ENCODE measurements around the gene HVCN1. TPM values are rescaled to one million over a fixed set of nuclear protein-coding genes. Genes with fewer than 3 reads are reported as not detected.

HVCN1 gene
- total and polyA plus RNA-seq, 2 of the 13 experiments (the other 11 are each of a cell fraction or from before 2014, with no cell fraction given): 0.49 to 1.3 TPM

DNA sequence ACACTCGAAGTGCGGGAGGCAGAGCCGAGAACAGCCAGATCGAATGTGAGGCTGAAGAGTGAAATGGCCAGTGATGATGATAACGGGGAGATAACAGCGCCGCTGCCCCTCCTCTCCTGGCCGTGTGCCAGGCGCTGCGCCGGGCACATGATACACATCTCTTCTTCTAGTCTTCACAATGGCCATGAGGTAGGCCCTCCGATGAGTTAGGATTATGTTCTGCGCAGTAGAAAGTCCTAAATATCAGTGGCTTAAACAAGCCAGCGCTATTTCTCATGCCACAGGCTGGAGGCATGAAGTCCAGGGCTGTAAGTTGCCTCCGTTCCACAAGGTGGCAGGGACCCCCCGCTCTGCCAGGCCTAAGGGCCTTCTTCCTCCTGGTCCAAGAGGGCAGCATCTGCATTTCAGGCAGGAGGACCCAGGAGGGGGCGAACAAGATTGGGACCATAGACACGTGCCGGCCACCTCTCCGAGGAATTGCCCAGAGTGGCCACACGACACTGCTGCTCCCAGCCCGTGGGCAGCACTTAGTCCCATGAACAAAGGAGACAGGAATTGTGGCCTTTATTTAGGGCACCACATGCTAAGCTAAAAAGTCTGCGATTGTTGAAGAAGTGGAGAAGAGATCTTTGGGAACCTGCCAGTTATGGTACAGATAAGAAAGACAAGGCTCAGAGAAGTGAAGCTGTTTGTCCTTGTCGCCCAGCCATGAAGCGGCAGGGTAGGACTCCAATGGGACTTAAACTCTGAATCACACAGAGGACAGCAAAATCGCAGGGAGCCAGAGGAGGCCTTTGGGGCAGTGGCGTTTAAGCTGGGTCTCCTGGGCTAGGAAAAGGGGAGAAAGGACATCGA lies 10.9 kb upstream of the HVCN1 start (continued):
- peak; percentile 35; the same call in 1 of the 2 replicates for TF ChIP-seq KDM2A (CRISPR knock-in tag; IDR thresholded peaks at IDR 0.05; ENCODE audit: borderline replicate concordance, low read depth)
- no peak for TF ChIP-seq ZNF879 (CRISPR knock-in tag; IDR thresholded peaks at IDR 0.05)
- TF ChIP-seq ZNF264 (CRISPR knock-in tag; IDR thresholded peaks at IDR 0.05): no peak
- TF ChIP-seq SMC3 (IDR thresholded peaks at IDR 0.05; ENCODE audit: low read length): peak; percentile 34; the same call in 1 of the 2 replicates
- TF ChIP-seq ZNF569 (CRISPR knock-in tag; IDR thresholded peaks at IDR 0.05; ENCODE audit: borderline replicate concordance): no peak
- no peak for TF ChIP-seq TAF1 (CRISPR knock-in tag; IDR thresholded peaks at IDR 0.05)
- TF ChIP-seq SNAPC2 (CRISPR knock-in tag; IDR thresholded peaks at IDR 0.05): no peak
- TF ChIP-seq, protein P1, sequence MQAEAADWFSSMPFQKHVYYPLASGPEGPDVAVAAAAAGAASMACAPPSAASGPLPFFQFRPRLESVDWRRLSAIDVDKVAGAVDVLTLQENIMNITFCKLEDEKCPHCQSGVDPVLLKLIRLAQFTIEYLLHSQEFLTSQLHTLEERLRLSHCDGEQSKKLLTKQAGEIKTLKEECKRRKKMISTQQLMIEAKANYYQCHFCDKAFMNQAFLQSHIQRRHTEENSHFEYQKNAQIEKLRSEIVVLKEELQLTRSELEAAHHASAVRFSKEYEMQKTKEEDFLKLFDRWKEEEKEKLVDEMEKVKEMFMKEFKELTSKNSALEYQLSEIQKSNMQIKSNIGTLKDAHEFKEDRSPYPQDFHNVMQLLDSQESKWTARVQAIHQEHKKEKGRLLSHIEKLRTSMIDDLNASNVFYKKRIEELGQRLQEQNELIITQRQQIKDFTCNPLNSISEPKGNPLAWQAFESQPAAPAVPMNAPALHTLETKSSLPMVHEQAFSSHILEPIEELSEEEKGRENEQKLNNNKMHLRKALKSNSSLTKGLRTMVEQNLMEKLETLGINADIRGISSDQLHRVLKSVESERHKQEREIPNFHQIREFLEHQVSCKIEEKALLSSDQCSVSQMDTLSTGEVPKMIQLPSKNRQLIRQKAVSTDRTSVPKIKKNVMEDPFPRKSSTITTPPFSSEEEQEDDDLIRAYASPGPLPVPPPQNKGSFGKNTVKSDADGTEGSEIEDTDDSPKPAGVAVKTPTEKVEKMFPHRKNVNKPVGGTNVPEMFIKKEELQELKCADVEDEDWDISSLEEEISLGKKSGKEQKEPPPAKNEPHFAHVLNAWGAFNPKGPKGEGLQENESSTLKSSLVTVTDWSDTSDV (CRISPR knock-in tag; IDR thresholded peaks at IDR 0.05): no peak
- TF ChIP-seq SRY (CRISPR knock-in tag; IDR thresholded peaks at IDR 0.05): no peak
- TF ChIP-seq, protein P2, sequence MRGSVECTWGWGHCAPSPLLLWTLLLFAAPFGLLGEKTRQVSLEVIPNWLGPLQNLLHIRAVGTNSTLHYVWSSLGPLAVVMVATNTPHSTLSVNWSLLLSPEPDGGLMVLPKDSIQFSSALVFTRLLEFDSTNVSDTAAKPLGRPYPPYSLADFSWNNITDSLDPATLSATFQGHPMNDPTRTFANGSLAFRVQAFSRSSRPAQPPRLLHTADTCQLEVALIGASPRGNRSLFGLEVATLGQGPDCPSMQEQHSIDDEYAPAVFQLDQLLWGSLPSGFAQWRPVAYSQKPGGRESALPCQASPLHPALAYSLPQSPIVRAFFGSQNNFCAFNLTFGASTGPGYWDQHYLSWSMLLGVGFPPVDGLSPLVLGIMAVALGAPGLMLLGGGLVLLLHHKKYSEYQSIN (CRISPR knock-in tag; IDR thresholded peaks at IDR 0.05; ENCODE audit: borderline replicate concordance): no peak
- TF ChIP-seq NPAS2 (CRISPR knock-in tag; IDR thresholded peaks at IDR 0.05; ENCODE audit: borderline replicate concordance): no peak
- TF ChIP-seq ZFYVE20 (CRISPR knock-in tag; IDR thresholded peaks at IDR 0.05; ENCODE audit: borderline replicate concordance, low read depth): no peak
- 0 out of 2 replicates have a peak, but pooled peaks have one; percentile 46 for TF ChIP-seq FOXC1 (CRISPR knock-in tag; IDR thresholded peaks at IDR 0.05; ENCODE audit: borderline replicate concordance)
- TF ChIP-seq, protein P3, sequence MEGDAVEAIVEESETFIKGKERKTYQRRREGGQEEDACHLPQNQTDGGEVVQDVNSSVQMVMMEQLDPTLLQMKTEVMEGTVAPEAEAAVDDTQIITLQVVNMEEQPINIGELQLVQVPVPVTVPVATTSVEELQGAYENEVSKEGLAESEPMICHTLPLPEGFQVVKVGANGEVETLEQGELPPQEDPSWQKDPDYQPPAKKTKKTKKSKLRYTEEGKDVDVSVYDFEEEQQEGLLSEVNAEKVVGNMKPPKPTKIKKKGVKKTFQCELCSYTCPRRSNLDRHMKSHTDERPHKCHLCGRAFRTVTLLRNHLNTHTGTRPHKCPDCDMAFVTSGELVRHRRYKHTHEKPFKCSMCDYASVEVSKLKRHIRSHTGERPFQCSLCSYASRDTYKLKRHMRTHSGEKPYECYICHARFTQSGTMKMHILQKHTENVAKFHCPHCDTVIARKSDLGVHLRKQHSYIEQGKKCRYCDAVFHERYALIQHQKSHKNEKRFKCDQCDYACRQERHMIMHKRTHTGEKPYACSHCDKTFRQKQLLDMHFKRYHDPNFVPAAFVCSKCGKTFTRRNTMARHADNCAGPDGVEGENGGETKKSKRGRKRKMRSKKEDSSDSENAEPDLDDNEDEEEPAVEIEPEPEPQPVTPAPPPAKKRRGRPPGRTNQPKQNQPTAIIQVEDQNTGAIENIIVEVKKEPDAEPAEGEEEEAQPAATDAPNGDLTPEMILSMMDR (CRISPR knock-in tag; IDR thresholded peaks at IDR 0.05): peak; percentile 67
- TF ChIP-seq, protein P4, sequence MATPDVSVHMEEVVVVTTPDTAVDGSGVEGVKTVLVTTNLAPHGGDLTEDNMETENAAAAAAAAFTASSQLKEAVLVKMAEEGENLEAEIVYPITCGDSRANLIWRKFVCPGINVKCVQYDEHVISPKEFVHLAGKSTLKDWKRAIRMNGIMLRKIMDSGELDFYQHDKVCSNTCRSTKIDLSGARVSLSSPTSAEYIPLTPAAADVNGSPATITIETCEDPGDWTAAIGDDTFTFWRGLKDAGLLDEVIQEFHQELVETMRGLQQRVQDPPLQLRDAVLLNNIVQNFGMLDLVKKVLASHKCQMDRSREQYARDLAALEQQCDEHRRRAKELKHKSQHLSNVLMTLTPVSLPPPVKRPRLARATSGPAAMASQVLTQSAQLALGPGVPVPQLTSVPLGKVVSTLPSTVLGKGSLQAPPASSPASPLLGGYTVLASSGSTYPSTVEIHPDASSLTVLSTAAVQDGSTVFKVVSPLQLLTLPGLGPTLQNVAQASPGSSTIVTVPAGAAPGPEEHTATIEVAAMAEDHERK (CRISPR knock-in tag; IDR thresholded peaks at IDR 0.05; ENCODE audit: low read depth): no peak
- no peak for TF ChIP-seq ZNF33B (CRISPR knock-in tag; IDR thresholded peaks at IDR 0.05)
- TF ChIP-seq, protein P5, sequence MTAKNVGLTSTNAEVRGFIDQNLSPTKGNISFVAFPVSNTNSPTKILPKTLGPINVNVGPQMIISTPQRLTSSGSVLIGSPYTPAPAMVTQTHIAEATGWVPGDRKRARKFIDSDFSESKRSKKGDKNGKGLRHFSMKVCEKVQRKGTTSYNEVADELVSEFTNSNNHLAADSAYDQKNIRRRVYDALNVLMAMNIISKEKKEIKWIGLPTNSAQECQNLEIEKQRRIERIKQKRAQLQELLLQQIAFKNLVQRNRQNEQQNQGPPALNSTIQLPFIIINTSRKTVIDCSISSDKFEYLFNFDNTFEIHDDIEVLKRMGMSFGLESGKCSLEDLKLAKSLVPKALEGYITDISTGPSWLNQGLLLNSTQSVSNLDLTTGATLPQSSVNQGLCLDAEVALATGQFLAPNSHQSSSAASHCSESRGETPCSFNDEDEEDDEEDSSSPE (CRISPR knock-in tag; IDR thresholded peaks at IDR 0.05): no peak
- TF ChIP-seq, protein P6, sequence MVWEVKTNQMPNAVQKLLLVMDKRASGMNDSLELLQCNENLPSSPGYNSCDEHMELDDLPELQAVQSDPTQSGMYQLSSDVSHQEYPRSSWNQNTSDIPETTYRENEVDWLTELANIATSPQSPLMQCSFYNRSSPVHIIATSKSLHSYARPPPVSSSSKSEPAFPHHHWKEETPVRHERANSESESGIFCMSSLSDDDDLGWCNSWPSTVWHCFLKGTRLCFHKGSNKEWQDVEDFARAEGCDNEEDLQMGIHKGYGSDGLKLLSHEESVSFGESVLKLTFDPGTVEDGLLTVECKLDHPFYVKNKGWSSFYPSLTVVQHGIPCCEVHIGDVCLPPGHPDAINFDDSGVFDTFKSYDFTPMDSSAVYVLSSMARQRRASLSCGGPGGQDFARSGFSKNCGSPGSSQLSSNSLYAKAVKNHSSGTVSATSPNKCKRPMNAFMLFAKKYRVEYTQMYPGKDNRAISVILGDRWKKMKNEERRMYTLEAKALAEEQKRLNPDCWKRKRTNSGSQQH (CRISPR knock-in tag; IDR thresholded peaks at IDR 0.05; ENCODE audit: low read depth): no peak
- no peak for TF ChIP-seq ETV6 (CRISPR knock-in tag; conservative IDR thresholded peaks at IDR 0.05)
